Retinal pigment epithelial cell (primary cell): ENCODE data around the gene HIVEP1.

ENCODE experiments used
- DNase-seq: peaks from one replicate; pipeline ENCODE4 v3.0.0-alpha.2; 2010; ENCODE audit warnings: low read depth
- H3K4me3 ChIP-seq: 2 replicates; pipeline ENCODE4 v1.5.1; 2011; ENCODE audit warnings: mild to moderate bottlenecking, low read length, control low read depth, moderate library complexity
- CTCF ChIP-seq: conservative IDR thresholded peaks from 2 replicates; pipeline ENCODE4 v1.5.1; 2011; ENCODE audit warnings: low read depth, low read length, control low read depth, inconsistent platforms

The HIVEP1 gene

DNA sequence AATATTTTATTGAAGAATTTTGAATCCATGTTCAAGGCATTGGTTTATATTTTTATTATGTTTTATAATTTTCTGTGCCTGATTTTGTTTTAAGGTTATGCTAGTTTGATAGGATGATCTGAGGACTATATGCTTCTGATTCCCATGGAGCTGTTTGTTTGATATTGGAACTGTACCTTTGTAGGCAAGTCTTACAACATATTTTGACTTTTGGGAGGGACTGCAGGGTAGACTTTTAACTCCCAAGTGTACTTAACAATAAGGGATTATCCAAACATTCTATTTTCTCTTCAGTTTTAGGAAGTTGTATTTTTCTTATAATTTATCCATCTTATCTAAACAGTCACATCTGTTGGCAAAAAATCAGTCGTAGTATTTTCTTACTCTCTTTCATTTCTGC, 82.6 kb downstream of the HIVEP1 start:
- H3K4me3 ChIP-seq = no peak overlapping the region
- DNase-seq = no peak
- no peak for TF ChIP-seq CTCF

DNA sequence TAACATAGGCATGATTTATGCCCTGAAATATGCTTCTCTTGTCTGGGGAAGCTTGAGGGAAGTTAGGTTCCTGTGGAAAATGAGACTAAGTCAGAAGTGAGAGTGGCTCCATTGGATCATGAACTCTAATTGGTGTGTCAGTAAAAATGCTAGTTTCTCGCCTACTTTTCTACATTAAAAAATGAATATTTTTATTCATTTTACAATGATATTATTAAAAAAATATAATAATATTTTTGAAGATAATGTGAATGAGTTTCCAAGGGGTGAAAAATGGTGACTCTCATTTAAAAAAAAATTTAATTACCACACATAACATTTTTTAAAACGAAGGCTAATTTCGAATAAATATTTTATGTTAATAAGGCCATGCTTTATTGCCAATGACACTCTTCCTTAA, 84.2 kb downstream of the HIVEP1 start:
- DNase-seq = no peak
- no peak for TF ChIP-seq CTCF
- no peak overlapping the region for H3K4me3 ChIP-seq

- DNase-seq = peak; percentile 34
- TF ChIP-seq CTCF = no peak
- H3K4me3 ChIP-seq = no peak overlapping the region
These were observed 85.7 kb downstream of the HIVEP1 start for GRCh38 chr6:12097791-12098190.

DNA sequence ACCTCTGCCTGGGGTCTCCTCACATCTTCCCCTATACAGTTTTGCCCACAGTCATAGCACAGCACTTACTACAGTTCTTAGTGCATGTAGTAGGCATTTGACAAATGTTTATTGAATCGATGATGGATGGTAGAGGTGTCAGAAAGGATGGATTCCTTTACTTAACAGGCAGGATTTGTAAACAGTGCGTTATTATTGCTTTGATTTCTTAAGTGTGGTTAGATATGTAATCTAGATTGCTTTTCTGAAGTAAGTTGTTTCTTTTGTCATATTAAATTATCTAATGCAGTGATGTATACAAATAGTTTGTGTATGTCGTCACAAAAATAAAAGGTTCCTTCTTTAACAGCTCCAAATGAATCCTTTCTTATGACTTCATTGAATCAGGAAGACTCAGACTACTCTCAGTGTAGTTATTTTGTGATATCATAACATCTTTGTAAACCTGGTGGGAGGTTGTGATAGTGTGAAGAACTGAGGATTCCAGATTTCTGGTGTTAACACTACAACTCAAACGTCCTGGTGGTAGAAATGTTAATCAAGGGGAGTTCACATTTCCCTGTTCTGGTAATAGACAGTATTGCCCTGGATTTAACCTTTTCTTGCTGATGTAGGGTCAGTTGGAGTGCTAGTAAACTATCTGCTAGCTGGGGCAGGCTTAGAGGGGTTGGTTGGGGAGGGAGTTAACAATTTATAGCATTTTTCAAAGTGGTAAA, 87.7 kb downstream of the HIVEP1 start:
- no peak for DNase-seq
- H3K4me3 ChIP-seq = no peak overlapping the region
- no peak for TF ChIP-seq CTCF

DNA sequence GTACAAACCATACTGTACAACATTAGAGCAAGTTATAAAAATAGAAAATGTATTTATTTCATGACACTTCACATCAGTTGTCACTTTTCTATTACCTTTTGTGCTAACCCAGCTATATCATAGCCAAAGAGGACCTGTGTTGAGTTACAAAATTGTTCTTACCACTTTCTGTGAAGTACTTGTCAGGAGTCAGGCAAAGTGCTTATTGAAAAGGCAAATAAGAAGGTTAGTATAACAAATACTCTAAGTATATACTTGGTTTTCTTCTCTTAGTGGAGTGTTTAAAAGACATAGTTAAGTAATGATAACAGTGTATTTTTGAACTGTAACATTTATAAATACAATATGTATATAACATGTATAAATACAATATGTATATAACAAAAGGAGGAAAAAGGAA, 88.9 kb downstream of the HIVEP1 start:
- no peak overlapping the region for H3K4me3 ChIP-seq
- DNase-seq = no peak
- TF ChIP-seq CTCF = no peak

DNA sequence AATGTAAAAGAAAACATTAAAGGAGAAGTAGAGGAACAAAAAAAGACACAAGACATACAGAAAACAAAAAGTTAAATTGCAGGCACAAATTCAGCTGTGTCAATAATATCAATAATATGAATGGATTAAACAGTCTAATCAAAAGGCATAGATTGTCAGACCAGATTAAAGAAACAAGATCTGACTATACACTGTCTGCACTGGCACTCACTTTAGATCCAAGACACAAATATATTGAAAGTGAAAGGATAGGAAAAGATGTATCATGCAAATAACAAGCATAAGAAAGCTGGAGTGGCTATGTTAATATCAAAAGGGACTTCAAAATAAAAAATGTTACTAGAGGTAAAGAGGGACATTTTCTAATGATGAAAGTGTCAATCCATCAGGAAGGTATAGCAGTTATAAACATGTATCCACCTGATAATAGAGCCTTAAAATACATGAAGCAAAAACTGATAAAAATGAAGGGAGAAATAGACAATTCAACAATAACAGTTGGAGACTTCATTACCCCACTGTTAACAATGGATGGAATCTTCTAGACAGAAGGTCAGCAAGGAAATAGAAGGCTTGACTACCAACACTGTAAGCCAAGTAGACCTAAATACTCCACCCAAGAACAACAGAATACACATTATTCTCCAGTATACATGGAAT, 89.7 kb downstream of the HIVEP1 start:
- no peak for DNase-seq
- no peak for TF ChIP-seq CTCF
- no peak overlapping the region for H3K4me3 ChIP-seq

DNA sequence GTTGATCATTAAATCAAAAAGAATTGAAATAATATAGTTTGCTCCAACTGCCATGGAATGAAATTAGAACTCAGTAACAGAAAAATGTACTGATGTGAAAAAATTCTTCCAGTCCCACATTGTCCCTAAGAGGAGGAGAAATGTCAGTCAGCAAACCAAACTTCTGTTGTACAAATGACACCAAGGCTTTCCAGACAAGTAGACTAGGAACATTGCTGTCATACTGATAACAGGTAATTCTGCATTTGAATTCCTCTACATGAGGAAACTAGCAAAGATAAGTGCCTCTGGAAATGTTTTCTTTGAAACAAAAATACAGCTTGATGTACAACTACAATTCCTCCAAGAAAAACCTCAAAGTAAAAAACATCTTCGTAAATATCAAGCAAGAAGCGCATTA, 90.2 kb downstream of the HIVEP1 start:
- no peak overlapping the region for H3K4me3 ChIP-seq
- no peak for DNase-seq
- TF ChIP-seq CTCF = no peak
